A549 treated with AZD2906 at 1 μM for 4 hours (cell line): Measurements from ENCODE around the gene OLIG2. TPM values are rescaled to one million over a fixed set of nuclear protein-coding genes. Genes with fewer than 3 reads are reported as not detected.

Source experiments
- total RNA-seq: library from RNA; stranded (reverse); fragments of 200-300 nt; extraction: Qiagen RNA extraction; gene quantifications from 5 replicates; pipeline ENCODE4 v1.2.3, GENCODE V29; 2022

OLIG2 gene
- total RNA-seq: 0.07 TPM in 1 of 5 replicates, not detected in the others

DNA sequence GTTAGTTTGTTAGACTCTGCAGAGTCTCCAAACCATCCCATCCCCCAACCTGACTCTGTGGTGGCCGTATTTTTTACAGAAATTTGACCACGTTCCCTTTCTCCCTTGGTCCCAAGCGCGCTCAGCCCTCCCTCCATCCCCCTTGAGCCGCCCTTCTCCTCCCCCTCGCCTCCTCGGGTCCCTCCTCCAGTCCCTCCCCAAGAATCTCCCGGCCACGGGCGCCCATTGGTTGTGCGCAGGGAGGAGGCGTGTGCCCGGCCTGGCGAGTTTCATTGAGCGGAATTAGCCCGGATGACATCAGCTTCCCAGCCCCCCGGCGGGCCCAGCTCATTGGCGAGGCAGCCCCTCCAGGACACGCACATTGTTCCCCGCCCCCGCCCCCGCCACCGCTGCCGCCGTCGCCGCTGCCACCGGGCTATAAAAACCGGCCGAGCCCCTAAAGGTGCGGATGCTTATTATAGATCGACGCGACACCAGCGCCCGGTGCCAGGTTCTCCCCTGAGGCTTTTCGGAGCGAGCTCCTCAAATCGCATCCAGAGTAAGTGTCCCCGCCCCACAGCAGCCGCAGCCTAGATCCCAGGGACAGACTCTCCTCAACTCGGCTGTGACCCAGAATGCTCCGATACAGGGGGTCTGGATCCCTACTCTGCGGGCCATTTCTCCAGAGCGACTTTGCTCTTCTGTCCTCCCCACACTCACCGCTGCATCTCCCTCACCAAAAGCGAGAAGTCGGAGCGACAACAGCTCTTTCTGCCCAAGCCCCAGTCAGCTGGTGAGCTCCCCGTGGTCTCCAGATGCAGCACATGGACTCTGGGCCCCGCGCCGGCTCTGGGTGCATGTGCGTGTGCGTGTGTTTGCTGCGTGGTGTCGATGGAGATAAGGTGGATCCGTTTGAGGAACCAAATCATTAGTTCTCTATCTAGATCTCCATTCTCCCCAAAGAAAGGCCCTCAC lies at the start of gene OLIG2:
Gene OLIG2, plus strand, starts transcription at position 447 of the 954 bp plus-strand sequence. CDS start 928 bp downstream, outside the sequence.

DNA sequence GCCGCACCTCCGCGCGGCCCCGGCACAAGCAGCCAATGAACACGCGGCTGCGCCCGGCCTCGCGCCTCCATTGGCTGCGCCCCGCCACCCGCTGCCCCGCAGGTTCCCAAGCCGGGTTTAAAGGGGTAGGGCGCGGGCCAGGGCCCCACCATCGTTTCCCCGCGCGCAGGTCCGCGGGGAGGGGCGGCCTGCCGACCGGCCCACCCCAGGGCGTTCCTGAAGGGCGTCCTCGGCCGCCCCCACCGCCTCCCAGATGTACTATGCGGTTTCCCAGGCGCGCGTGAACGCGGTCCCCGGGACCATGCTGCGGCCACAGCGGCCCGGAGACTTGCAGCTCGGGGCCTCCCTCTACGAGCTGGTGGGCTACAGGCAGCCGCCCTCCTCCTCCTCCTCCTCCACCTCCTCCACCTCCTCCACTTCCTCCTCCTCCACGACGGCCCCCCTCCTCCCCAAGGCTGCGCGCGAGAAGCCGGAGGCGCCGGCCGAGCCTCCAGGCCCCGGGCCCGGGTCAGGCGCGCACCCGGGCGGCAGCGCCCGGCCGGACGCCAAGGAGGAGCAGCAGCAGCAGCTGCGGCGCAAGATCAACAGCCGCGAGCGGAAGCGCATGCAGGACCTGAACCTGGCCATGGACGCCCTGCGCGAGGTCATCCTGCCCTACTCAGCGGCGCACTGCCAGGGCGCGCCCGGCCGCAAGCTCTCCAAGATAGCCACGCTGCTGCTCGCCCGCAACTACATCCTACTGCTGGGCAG lies 44.4 kb downstream of the OLIG2 start, which contains the start of gene OLIG1:
Gene OLIG1, plus strand, starts transcription at position 148 of the 750 bp plus-strand sequence. Its CDS starts 106 bp downstream, at position 254.

Other genes with a start within 250 kb of the OLIG2 start
- not detected in 5 replicates for gene OLIG1, start 44.2 kb downstream of the OLIG2 start, total RNA-seq
- 13.0 to 15.2 TPM (median 14.6 TPM) in 5 replicates for gene IFNAR2, start 204.0 kb downstream of the OLIG2 start, total RNA-seq
- 16.0 to 17.5 TPM (median 17.4 TPM) in 5 replicates for gene IL10RB, start 240.4 kb downstream of the OLIG2 start, total RNA-seq